ENCODE data around the gene S100A6. TPM values are rescaled to one million over a fixed set of nuclear protein-coding genes. Genes with fewer than 3 reads are reported as not detected.

S100A6 gene
- total RNA-seq, 1 experiment from 2014 or later = 1,633 TPM

DNA sequence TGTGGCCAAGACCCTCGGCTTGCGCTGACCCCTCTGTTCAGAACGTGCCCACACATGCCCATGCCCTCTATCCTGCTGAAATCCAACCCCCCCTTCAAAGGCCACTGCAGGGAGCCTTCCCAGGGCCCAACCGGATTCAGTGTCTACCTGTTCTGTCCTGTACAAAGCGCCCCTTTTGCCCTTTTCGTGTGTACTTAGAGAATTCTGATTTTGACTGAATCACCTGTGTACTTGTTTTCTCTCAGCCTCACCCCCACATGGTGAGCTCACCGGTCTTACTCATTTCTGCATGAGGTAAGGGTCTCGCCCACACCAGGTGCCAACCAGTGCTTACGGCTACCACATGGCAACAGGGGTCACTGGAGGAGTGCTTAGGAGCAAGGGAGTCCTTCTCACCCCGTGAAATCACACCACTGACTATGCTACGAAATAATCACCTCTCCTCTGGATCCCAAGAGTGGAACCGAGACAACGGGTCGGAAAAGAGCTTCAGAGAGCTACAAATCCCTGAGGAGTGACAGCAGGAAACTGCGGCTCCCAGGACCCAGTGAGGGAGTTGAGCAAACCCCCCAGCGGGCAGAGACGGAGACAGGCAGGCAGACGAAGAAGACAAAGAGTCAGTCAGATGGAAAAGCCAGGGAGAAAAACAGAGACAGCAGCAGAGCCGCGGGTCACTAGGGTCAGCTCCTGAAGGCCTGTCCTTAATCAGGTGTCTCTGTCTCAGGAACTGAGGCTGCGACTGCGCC, 32.0 kb upstream of the S100A6 start:
- peak overlapping the region; percentile 80 for H3K9ac ChIP-seq (ENCODE audit: low read length)
- TF ChIP-seq SP1 (IDR thresholded peaks at IDR 0.05; ENCODE audit: low read depth) (no peak), POLR2AphosphoS5 (IDR thresholded peaks at IDR 0.05; ENCODE audit: low read depth, low read length) (peak; percentile 40)
- TSS peak; percentile 57 for BruUV-seq (replicated peaks)
- intact Hi-C loops (cut with micrococcal nuclease) = loop anchor here (1.0 to 2.0 kb wide), 3 partner anchors 34 to 215 kb away; no protein-coding TSS in a partner anchor
- no peaks in the 10 kb centered on the region for H3K9me2 ChIP-seq (ENCODE audit: insufficient read depth)
- peak overlapping the region; percentile 68 for H3K4me2 ChIP-seq (ENCODE audit: low read length)
- DNase-seq (ENCODE audit: low read depth, low spot score) = peak; percentile 59
- RAD21 ChIA-PET (ENCODE audit: low non-redundant PET in 1 of 2, low total read pairs in 2 of 2, uncharacterized antibody in 2 of 2, unreplicated experiment in 2 of 2) = interaction anchor here (0.7 to 2.1 kb wide), 13 partner anchors 22 to 66 kb away, joined by 3 to 11 read pairs (median 4); partner anchors contain the start of genes CHTOP (in 1 of the 2), S100A13 (in 1 of the 2), S100A5 (in 1 of the 2) and S100A6 (in 1 of the 2)
- H3K4me3 ChIP-seq (replicated peaks in 1 of 2; ENCODE audit: low read depth in 1 of 2, low read length in 2 of 2) = peak overlapping the region; percentile 29 to 35
- H3K27me3 ChIP-seq (ENCODE audit: insufficient read depth, low read length) = no peaks in the 10 kb centered on the region
- no peak for ATAC-seq
- no peaks in the 10 kb centered on the region for H4K20me1 ChIP-seq (ENCODE audit: insufficient read depth)
- no peaks in the 10 kb centered on the region for H3K36me3 ChIP-seq (ENCODE audit: control insufficient read depth in 1 of 2, insufficient read depth in 2 of 2, low read length in 2 of 2)
- no peaks in the 10 kb centered on the region for H3K9me3 ChIP-seq (ENCODE audit: control insufficient read depth in 1 of 2, insufficient read depth in 1 of 2, low read depth in 1 of 2, low read length in 2 of 2)
- peak overlapping the region; percentile 100 for H3K27ac ChIP-seq (ENCODE audit: low read depth, low read length)
- no peaks in the 10 kb centered on the region for H3K79me2 ChIP-seq (ENCODE audit: insufficient read depth, low read length)
- H3K4me1 ChIP-seq (ENCODE audit: control insufficient read depth in 1 of 2, insufficient read depth in 2 of 2, low read length in 2 of 2) = peaks cover 65 to 81% of the 10 kb centered on the region in 2 experiments
- CTCF ChIA-PET = interaction anchor here (0.6 to 3.7 kb wide), 17 partner anchors 11 to 214 kb away, joined by 3 to 35 read pairs (median 4); partner anchors contain the start of genes S100A13, S100A14, S100A5 and S100A6
- POLR2A ChIA-PET = interaction anchor here (0.9 to 2.9 kb wide), 18 partner anchors 10 to 216 kb away, joined by 3 to 93 read pairs (median 4); partner anchors contain the start of genes CHTOP, S100A13, S100A16 and S100A4
- no peak overlapping the region for H2AFZ ChIP-seq (ENCODE audit: low read depth, low read length, poor library complexity, severe bottlenecking)

DNA sequence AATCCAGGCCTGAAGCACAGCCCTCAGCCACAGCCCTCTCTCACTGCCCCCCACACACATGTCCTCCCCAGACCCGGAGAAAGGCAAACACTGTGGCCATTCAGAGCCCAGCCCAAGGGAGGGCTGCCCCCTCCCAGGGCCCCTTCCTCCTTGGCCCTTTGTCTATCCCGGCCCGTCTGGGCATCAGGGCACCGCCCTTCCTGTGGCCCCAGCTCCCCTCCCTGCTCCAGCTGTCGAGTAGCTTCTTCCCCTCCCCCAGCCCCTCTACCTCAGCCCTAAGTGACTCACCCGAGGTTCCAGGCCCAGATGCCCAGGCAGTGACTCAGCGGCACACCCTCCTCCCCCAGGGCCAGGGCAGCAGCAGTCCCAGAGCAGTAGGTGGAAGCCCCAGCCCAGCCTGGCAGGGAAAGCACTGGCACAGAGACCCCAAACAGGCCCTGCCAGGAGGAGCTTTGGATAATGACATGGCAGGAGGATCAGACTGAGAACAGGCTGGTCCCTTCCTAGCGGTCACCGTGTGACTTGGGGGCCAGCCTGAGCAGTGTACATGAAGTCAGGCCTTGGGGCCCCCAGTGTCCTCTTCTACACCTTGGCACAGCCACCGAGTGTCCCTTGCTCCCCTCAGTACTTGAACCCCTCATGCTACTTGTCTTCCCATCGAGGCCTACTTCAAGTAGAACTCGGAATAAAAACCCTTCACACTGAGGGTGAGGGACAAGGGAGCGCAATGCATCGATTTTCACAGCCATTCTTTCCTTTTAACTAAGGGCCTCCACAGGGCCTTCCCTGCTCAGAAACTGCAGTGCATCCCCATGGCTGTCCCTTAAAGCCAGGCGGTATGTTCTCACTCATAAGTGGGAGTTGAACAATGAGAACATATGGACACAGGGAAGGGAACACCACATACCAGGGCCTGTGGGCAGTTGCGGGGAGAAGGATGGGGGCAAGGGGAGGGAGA, 30.9 kb upstream of the S100A6 start:
- ATAC-seq = peak; percentile 79
- intact Hi-C loops (cut with micrococcal nuclease) = loop anchor here (1.0 kb wide), 2 partner anchors 17 to 30 kb away; partner anchors contain the start of gene S100A3
- DNase-seq (ENCODE audit: low read depth, low spot score) = peak; percentile 96
- no peaks in the 10 kb centered on the region for H3K27me3 ChIP-seq (ENCODE audit: insufficient read depth, low read length)
- no peaks in the 10 kb centered on the region for H4K20me1 ChIP-seq (ENCODE audit: insufficient read depth)
- peak overlapping the region; percentile 80 for H3K9ac ChIP-seq (ENCODE audit: low read length)
- no peaks in the 10 kb centered on the region for H3K79me2 ChIP-seq (ENCODE audit: insufficient read depth, low read length)
- no peak overlapping the region for H2AFZ ChIP-seq (ENCODE audit: low read depth, low read length, poor library complexity, severe bottlenecking)
- H3K36me3 ChIP-seq (ENCODE audit: control insufficient read depth in 1 of 2, insufficient read depth in 2 of 2, low read length in 2 of 2) = no peaks in the 10 kb centered on the region
- H3K9me3 ChIP-seq (ENCODE audit: control insufficient read depth in 1 of 2, insufficient read depth in 1 of 2, low read depth in 1 of 2, low read length in 2 of 2) = no peaks in the 10 kb centered on the region
- POLR2A ChIA-PET = interaction anchor here (0.5 to 4.6 kb wide), 28 partner anchors 9 to 461 kb away, joined by 3 to 114 read pairs (median 4); partner anchors contain the start of genes CHTOP, S100A13, S100A14 and S100A16
- BruUV-seq (replicated peaks) = TSS peak; percentile 93
- peak overlapping the region; percentile 23 to 41 for H3K4me3 ChIP-seq (replicated peaks in 1 of 2; ENCODE audit: low read depth in 1 of 2, low read length in 2 of 2)
- H3K9me2 ChIP-seq (ENCODE audit: insufficient read depth) = no peaks in the 10 kb centered on the region
- peak overlapping the region; percentile 100 for H3K27ac ChIP-seq (ENCODE audit: low read depth, low read length)
- peaks cover 62 to 81% of the 10 kb centered on the region in 2 experiments for H3K4me1 ChIP-seq (ENCODE audit: control insufficient read depth in 1 of 2, insufficient read depth in 2 of 2, low read length in 2 of 2)
- CTCF ChIA-PET = interaction anchor here (0.7 to 1.9 kb wide), 9 partner anchors 27 to 213 kb away, joined by 3 to 12 read pairs (median 5); partner anchors contain the start of genes S100A13, S100A5 and S100A6
- RAD21 ChIA-PET (ENCODE audit: low non-redundant PET in 1 of 2, low total read pairs in 2 of 2, uncharacterized antibody in 2 of 2, unreplicated experiment in 2 of 2) = interaction anchor here (0.9 to 1.7 kb wide), 7 partner anchors 21 to 56 kb away, joined by 3 to 7 read pairs (median 4); partner anchors contain the start of genes S100A6 (in 2 of the 2) and S100A4 (in 1 of the 2)
- peak overlapping the region; percentile 77 for H3K4me2 ChIP-seq (ENCODE audit: low read length)
- TF ChIP-seq CTCF (IDR thresholded peaks at IDR 0.05 in 2 of 3, conservative IDR thresholded peaks at IDR 0.05 in 1 of 3; ENCODE audit: borderline replicate concordance in 1 of 3, insufficient read depth in 1 of 3, low read depth in 2 of 3, low read length in 2 of 3) (no peak), EZH2phosphoT487 (IDR thresholded peaks at IDR 0.05; ENCODE audit: borderline replicate concordance) (no peak), ELF1 (IDR thresholded peaks at IDR 0.05; ENCODE audit: borderline replicate concordance, low read depth) (no peak), CEBPB (IDR thresholded peaks at IDR 0.05; ENCODE audit: low read depth) (no peak), SP1 (IDR thresholded peaks at IDR 0.05; ENCODE audit: low read depth) (no peak), YY1 (IDR thresholded peaks at IDR 0.05; ENCODE audit: extremely low read depth, insufficient replicate concordance, low read depth, low read length) (peak; percentile 81), ZFX (IDR thresholded peaks at IDR 0.05) (peak; percentile 65; the same call in 1 of the 2 replicates)
- TF ChIP-seq, protein P1, sequence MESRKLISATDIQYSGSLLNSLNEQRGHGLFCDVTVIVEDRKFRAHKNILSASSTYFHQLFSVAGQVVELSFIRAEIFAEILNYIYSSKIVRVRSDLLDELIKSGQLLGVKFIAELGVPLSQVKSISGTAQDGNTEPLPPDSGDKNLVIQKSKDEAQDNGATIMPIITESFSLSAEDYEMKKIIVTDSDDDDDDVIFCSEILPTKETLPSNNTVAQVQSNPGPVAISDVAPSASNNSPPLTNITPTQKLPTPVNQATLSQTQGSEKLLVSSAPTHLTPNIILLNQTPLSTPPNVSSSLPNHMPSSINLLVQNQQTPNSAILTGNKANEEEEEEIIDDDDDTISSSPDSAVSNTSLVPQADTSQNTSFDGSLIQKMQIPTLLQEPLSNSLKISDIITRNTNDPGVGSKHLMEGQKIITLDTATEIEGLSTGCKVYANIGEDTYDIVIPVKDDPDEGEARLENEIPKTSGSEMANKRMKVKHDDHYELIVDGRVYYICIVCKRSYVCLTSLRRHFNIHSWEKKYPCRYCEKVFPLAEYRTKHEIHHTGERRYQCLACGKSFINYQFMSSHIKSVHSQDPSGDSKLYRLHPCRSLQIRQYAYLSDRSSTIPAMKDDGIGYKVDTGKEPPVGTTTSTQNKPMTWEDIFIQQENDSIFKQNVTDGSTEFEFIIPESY (IDR thresholded peaks at IDR 0.05; ENCODE audit: extremely low read depth, insufficient replicate concordance, low read length) = peak; percentile 83

Data from HCT116 (cell line).